Breast epithelium (tissue), 4 donors: ENCODE results near the gene FSTL4. TPM values are rescaled to one million over a fixed set of nuclear protein-coding genes. Genes with fewer than 3 reads are reported as not detected.
"Not testable (repeated sequence)": the region's sequence is repeated elsewhere in the genome, so short reads cannot be mapped to it uniquely, and the experiment has no call there.

Experiments used
- DNase-seq, 2 donors: peaks; one replicate each; pipeline ENCODE4 v3.0.0-alpha.2; 2019; ENCODE audit warnings: low spot score in 2 of 2
- H3K27ac ChIP-seq, 2 donors: fragments of 200-600 bp; sonication (generic) in 1 of 2; one replicate each; pipeline ENCODE4 v1.5.1; 2016 to 2019; ENCODE audit warnings: mild to moderate bottlenecking in 1 of 2
- H3K27me3 ChIP-seq, 2 donors: fragments of 200-600 bp; sonication (generic) in 1 of 2; one replicate each; pipeline versions ENCODE4 v1.5.1 to v1.6.0; 2017 to 2019; ENCODE audit warnings: control low read depth in 1 of 2, mild to moderate bottlenecking in 1 of 2
- H3K36me3 ChIP-seq: fragments of 200-600 bp; one replicate; pipeline ENCODE4 v1.5.1; 2019
- H3K4me1 ChIP-seq, 2 donors: fragments of 200-600 bp; sonication (generic); one replicate each; pipeline ENCODE4 v1.5.1; 2016 to 2019; ENCODE audit warnings: control low read depth in 1 of 2
- H3K4me3 ChIP-seq, 3 donors: fragments of 200-600 bp; sonication (generic); 1 replicate in 2 of 3; 2 replicates in 1 of 3; pipeline ENCODE4 v1.5.1; 2016 to 2019; ENCODE audit warnings: mild to moderate bottlenecking in 3 of 3, moderate library complexity in 2 of 3
- H3K9me3 ChIP-seq, 2 donors: fragments of 200-600 bp; sonication (generic) in 1 of 2; one replicate each; pipeline ENCODE4 v1.5.1; 2016 to 2019; ENCODE audit warnings: control low read depth in 1 of 2
- POLR2A ChIP-seq: fragments of 450-650 bp; IDR thresholded peaks from one replicate; pipeline ENCODE4 v1.6.1; 2016; ENCODE audit warnings: antibody characterized with exemption, mild to moderate bottlenecking, moderate library complexity
- POLR2AphosphoS5 ChIP-seq, 3 donors: sonication (generic); formaldehyde crosslinking; IDR thresholded peaks; one replicate each; pipeline ENCODE4 v1.6.1; 2017; ENCODE audit warnings: antibody characterized with exemption in 3 of 3
- intact Hi-C: fragments of 100-400 bp; cut with DNase I; formaldehyde crosslinking; loops from one replicate; pipeline ENCODE4 v1.15.1; 2023; ENCODE audit warnings: low total_unique reads
- total RNA-seq, 3 donors: library from RNA; depleted of rRNA; stranded (reverse); fragments of >200 nt; gene quantifications; one replicate each; pipeline ENCODE4 v1.1.0, GENCODE V29; 2016
- TF ChIP-seq, protein P1 (sequence below), 3 donors: fragments of 450-650 bp; IDR thresholded peaks; one replicate each; pipeline ENCODE4 v1.5.1; 2016 to 2017; ENCODE audit warnings: antibody characterized with exemption in 3 of 3, mild to moderate bottlenecking in 3 of 3, moderate library complexity in 3 of 3

The FSTL4 gene
- total RNA-seq, 3 donors from 2014 or later = 0.16 to 0.98 (median 0.88) TPM

DNA sequence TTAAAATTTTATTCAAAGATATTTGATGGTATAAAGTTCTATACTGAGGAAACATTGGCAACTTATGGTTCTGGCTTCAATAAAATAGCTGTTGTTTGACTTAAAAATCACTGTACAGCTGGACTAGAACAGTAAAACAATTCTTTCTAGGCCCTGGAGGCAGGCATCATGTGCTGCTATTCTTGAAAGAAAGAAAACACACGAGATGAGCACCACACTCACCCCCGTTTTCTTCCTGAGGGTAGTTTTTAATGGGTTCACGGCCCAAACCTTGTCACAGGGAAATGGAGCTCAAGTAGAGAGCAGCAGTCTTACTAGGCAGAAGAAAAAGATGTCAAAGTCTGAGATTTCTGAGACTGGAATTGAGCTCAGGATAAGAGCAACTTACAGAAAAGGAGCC lies 68.0 kb downstream of the FSTL4 start:
- H3K9me3 ChIP-seq = no peaks in the 10 kb centered on the region
- no peaks in the 10 kb centered on the region for H3K27me3 ChIP-seq
- intact Hi-C loops = no loop called here
- H3K36me3 ChIP-seq = no peaks in the 10 kb centered on the region
- no peak overlapping the region for H3K4me3 ChIP-seq
- H3K27ac ChIP-seq = no peak overlapping the region
- TF ChIP-seq, protein P1, sequence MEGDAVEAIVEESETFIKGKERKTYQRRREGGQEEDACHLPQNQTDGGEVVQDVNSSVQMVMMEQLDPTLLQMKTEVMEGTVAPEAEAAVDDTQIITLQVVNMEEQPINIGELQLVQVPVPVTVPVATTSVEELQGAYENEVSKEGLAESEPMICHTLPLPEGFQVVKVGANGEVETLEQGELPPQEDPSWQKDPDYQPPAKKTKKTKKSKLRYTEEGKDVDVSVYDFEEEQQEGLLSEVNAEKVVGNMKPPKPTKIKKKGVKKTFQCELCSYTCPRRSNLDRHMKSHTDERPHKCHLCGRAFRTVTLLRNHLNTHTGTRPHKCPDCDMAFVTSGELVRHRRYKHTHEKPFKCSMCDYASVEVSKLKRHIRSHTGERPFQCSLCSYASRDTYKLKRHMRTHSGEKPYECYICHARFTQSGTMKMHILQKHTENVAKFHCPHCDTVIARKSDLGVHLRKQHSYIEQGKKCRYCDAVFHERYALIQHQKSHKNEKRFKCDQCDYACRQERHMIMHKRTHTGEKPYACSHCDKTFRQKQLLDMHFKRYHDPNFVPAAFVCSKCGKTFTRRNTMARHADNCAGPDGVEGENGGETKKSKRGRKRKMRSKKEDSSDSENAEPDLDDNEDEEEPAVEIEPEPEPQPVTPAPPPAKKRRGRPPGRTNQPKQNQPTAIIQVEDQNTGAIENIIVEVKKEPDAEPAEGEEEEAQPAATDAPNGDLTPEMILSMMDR (IDR thresholded peaks at IDR 0.05) = no peak
- TF ChIP-seq POLR2AphosphoS5 (IDR thresholded peaks at IDR 0.05) (no peak), POLR2A (no peak)
- H3K4me1 ChIP-seq = no peaks in the 10 kb centered on the region
- DNase-seq = no peak

DNA sequence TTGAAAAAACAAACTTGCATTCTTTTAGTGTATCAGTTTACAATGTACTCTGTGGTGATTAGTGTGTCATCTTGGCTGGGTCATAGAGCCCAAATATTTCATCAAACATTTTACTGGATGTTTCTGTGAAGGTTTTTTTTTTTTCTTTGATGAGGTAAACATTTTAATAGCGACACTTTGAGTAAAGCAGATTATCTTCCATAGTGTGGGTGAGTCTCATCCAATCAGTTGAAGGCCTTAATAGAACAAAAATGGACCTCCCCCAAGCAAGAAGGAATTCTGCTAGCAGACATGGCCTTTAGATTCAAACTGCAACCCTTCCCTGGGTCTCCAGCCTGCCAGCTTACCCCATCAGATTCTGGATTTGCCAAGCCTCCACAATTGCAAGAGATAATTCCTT lies 72.5 kb downstream of the FSTL4 start:
- no peaks in the 10 kb centered on the region for H3K9me3 ChIP-seq
- no peaks in the 10 kb centered on the region for H3K4me1 ChIP-seq
- no peaks in the 10 kb centered on the region for H3K27me3 ChIP-seq
- TF ChIP-seq POLR2AphosphoS5 (IDR thresholded peaks at IDR 0.05) (no peak), POLR2A (no peak)
- TF ChIP-seq, protein P1 (IDR thresholded peaks at IDR 0.05) = no peak
- H3K27ac ChIP-seq = no peak overlapping the region
- intact Hi-C loops = loop anchor here (5.0 kb wide), 1 partner anchor 502 kb away; no protein-coding TSS in a partner anchor
- H3K4me3 ChIP-seq = no peak overlapping the region
- H3K36me3 ChIP-seq = no peaks in the 10 kb centered on the region
- DNase-seq = no peak

DNA sequence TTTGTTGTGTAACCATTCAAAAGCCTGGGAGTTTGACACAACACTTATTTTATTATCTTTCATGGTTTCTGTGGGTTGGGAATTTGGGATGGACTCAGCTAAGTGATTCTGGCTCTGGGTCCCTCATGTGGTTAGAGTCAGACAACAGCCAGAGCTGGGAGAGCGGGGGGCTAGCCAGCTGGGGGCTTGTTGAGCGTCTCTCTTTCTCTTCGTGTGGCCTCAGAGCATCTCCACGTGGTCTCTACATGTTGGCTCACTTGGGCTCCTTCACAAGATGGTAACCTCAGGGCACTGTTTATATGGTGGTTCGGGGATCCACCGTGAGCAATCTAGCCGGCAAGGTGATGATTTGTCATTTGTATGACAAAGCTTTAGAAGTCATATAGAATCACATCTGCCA lies 73.6 kb downstream of the FSTL4 start:
- no peaks in the 10 kb centered on the region for H3K9me3 ChIP-seq
- no peak overlapping the region for H3K4me3 ChIP-seq
- no peak overlapping the region for H3K27ac ChIP-seq
- no peaks in the 10 kb centered on the region for H3K27me3 ChIP-seq
- TF ChIP-seq, protein P1 (IDR thresholded peaks at IDR 0.05) = no peak
- TF ChIP-seq POLR2A = no peak
- no peak for TF ChIP-seq POLR2AphosphoS5 (IDR thresholded peaks at IDR 0.05)
- intact Hi-C loops = loop anchor here (5.0 kb wide), 1 partner anchor 504 kb away; no protein-coding TSS in a partner anchor
- H3K36me3 ChIP-seq = no peaks in the 10 kb centered on the region
- H3K4me1 ChIP-seq = no peaks in the 10 kb centered on the region
- no peak for DNase-seq

DNA sequence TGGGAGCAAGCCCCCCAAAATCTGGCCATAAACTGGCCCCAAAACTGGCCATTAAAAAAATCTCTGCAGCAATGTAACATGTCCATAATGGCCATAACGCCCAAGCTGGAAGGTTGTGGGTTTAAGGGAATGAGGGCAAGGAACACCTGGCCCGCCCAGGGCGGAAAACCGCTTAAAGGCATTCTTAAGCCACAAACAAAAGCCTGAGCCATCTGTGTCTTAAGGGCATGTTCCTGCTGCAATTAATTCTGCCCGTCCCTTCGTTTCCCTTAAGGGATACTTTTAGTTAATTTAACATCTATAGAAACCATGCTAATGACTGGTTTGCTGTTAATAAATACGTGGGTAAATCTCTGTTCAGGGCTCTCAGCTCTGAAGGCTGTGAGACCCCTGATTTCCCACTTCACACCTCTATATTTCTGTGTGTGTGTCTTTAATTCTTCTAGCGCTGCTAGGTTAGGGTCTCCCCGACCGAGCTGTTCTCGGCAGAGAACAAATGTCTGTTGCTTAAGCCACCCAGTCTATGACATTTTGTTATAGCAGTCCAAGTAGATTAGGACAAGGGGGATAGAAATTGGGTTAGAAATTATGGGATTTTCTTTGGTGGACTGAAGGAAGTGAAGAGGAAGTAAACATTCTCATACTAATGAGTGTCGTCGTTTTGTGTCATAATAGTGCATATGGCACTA lies 77.0 kb downstream of the FSTL4 start:
- H3K4me1 ChIP-seq, H3K9me3 ChIP-seq, DNase-seq, H3K27me3 ChIP-seq, H3K36me3 ChIP-seq, H3K27ac ChIP-seq, H3K4me3 ChIP-seq: not testable (repeated sequence)
- intact Hi-C loops = loop anchor here (5.0 kb wide), 1 partner anchor 507 kb away; no protein-coding TSS in a partner anchor

DNA sequence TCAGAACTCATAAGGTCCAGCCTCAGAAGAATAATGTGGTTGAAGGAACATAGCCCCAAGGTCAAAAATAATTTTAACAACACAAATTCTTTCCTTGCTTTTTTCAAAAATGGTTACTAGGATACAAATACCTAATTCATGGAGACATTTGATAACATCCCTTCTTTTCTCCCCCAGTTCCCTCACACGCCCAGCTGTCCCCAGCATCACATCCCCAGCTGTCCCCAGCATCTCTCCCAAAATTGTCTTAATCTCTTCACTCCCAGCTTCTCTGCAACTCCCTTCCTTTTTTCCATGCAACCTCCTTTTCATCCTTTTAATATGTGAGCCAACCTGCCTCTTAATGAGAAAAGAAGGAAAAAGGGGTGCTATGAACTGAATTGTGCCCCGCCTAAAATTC lies 77.8 kb downstream of the FSTL4 start:
- intact Hi-C loops = no loop called here
- TF ChIP-seq POLR2AphosphoS5 (IDR thresholded peaks at IDR 0.05) (no peak), POLR2A (no peak)
- TF ChIP-seq, protein P1 (IDR thresholded peaks at IDR 0.05) = no peak
- Histone ChIP-seq H3K9me3 (no peaks in the 10 kb centered on the region), H3K27me3 (no peaks in the 10 kb centered on the region), H3K36me3 (no peaks in the 10 kb centered on the region), H3K4me1 (no peaks in the 10 kb centered on the region), H3K27ac (no peak overlapping the region), H3K4me3 (no peak overlapping the region)
- no peak for DNase-seq
